ENCODE results near the gene OR2L5.

DNA sequence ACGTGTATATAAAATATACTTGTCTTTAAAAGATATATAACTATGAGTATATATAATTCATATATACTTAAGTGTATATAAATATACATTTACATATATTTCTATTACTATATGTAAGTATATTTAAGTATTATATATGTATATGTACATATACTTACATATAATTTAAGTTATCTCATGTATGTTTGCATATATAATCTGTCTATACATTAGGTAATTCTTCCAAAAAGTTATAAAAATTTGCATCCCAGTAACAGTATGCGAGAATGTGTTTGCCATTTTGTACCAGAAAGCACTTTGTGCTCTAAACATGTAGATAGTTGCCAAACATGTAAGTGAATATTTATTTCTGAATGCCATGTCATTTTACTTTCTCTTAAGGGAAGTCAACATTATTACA is 48.5 kb upstream of the OR2L5 start, which contains the start of gene OR2AK2:
- TF ChIP-seq POLR2A (IDR thresholded peaks at IDR 0.05; ENCODE audit: borderline replicate concordance, extremely low read depth, insufficient read depth, insufficient read length) (no peak), POLR2AphosphoS5 (IDR thresholded peaks at IDR 0.05; ENCODE audit: low read depth, low read length) (no peak), EZH2phosphoT487 (IDR thresholded peaks at IDR 0.05; ENCODE audit: borderline replicate concordance) (no peak), EZH2 (IDR thresholded peaks at IDR 0.05) (no peak), EGR1 (IDR thresholded peaks at IDR 0.05; ENCODE audit: low read depth) (no peak), ZFX (IDR thresholded peaks at IDR 0.05) (no peak), SIN3A (IDR thresholded peaks at IDR 0.05; ENCODE audit: low read depth) (no peak), SRF (IDR thresholded peaks at IDR 0.05; ENCODE audit: low read depth) (no peak)
- TF ChIP-seq, protein P1, sequence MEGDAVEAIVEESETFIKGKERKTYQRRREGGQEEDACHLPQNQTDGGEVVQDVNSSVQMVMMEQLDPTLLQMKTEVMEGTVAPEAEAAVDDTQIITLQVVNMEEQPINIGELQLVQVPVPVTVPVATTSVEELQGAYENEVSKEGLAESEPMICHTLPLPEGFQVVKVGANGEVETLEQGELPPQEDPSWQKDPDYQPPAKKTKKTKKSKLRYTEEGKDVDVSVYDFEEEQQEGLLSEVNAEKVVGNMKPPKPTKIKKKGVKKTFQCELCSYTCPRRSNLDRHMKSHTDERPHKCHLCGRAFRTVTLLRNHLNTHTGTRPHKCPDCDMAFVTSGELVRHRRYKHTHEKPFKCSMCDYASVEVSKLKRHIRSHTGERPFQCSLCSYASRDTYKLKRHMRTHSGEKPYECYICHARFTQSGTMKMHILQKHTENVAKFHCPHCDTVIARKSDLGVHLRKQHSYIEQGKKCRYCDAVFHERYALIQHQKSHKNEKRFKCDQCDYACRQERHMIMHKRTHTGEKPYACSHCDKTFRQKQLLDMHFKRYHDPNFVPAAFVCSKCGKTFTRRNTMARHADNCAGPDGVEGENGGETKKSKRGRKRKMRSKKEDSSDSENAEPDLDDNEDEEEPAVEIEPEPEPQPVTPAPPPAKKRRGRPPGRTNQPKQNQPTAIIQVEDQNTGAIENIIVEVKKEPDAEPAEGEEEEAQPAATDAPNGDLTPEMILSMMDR (IDR thresholded peaks at IDR 0.05 in 2 of 3, conservative IDR thresholded peaks at IDR 0.05 in 1 of 3; ENCODE audit: borderline replicate concordance in 1 of 3, insufficient read depth in 1 of 3, low read depth in 2 of 3, low read length in 2 of 3), result no peak
- TF ChIP-seq, protein P2, sequence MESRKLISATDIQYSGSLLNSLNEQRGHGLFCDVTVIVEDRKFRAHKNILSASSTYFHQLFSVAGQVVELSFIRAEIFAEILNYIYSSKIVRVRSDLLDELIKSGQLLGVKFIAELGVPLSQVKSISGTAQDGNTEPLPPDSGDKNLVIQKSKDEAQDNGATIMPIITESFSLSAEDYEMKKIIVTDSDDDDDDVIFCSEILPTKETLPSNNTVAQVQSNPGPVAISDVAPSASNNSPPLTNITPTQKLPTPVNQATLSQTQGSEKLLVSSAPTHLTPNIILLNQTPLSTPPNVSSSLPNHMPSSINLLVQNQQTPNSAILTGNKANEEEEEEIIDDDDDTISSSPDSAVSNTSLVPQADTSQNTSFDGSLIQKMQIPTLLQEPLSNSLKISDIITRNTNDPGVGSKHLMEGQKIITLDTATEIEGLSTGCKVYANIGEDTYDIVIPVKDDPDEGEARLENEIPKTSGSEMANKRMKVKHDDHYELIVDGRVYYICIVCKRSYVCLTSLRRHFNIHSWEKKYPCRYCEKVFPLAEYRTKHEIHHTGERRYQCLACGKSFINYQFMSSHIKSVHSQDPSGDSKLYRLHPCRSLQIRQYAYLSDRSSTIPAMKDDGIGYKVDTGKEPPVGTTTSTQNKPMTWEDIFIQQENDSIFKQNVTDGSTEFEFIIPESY (IDR thresholded peaks at IDR 0.05; ENCODE audit: extremely low read depth, insufficient replicate concordance, low read length), result no peak
- TF ChIP-seq, protein P3, sequence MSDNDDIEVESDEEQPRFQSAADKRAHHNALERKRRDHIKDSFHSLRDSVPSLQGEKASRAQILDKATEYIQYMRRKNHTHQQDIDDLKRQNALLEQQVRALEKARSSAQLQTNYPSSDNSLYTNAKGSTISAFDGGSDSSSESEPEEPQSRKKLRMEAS (IDR thresholded peaks at IDR 0.05), result no peak
- TF ChIP-seq, protein P4, sequence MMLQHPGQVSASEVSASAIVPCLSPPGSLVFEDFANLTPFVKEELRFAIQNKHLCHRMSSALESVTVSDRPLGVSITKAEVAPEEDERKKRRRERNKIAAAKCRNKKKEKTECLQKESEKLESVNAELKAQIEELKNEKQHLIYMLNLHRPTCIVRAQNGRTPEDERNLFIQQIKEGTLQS (IDR thresholded peaks at IDR 0.05), result no peak
